NCI-H1105 (cell line): Measurements from ENCODE around the gene ENDOU.

Experiments
- DNase-seq: peaks from one replicate; lab custom pipeline; 2025; lab: John Stamatoyannopoulos, UW

Gene ENDOU

GRCh38 chr12:47717443-47718193 is 7.7 kb downstream of the ENDOU start:
- DNase-seq, result peak; percentile 14

GRCh38 chr12:47717046-47717442 is 8.2 kb downstream of the ENDOU start:
- no peak for DNase-seq

GRCh38 chr12:47715877-47716548 is 9.3 kb downstream of the ENDOU start:
- DNase-seq, result no peak

- peak; percentile 85 for DNase-seq
These were observed 9.9 kb downstream of the ENDOU start for GRCh38 chr12:47715393-47715876.

GRCh38 chr12:47714826-47715386 is 10.4 kb downstream of the ENDOU start:
- DNase-seq, result no peak

GRCh38 chr12:47712171-47712570 is 13.1 kb downstream of the ENDOU start:
- DNase-seq, result no peak

- no peak for DNase-seq
These were observed 13.8 kb downstream of the ENDOU start for GRCh38 chr12:47711448-47711847.

- no peak for DNase-seq
These were observed 15.0 kb downstream of the ENDOU start for GRCh38 chr12:47710278-47710677.

GRCh38 chr12:47709671-47710070 is 15.6 kb downstream of the ENDOU start:
- DNase-seq, result no peak

GRCh38 chr12:47709237-47709636 is 16.1 kb downstream of the ENDOU start:
- no peak for DNase-seq

- DNase-seq, result no peak
These were observed 17.3 kb downstream of the ENDOU start for GRCh38 chr12:47707905-47708543.

- DNase-seq, result no peak
These were observed 17.9 kb downstream of the ENDOU start for GRCh38 chr12:47707355-47707754.

GRCh38 chr12:47705566-47706425 is 19.5 kb downstream of the ENDOU start, which contains the start of gene RPAP3:
Gene RPAP3 (minus strand): TSS chr12:47706030. CDS start chr12:47702840, 3,190 bp downstream.
- peak; percentile 96 for DNase-seq

- no peak for DNase-seq
These were observed 20.1 kb downstream of the ENDOU start for GRCh38 chr12:47705229-47705565.

- no peak for DNase-seq
These were observed 20.6 kb downstream of the ENDOU start for GRCh38 chr12:47704719-47705118.

- no peak for DNase-seq
These were observed 25.0 kb downstream of the ENDOU start for GRCh38 chr12:47700263-47700662.

- DNase-seq, result no peak
These were observed 26.7 kb downstream of the ENDOU start for GRCh38 chr12:47698631-47699030.

- DNase-seq, result no peak
These were observed 27.2 kb downstream of the ENDOU start for GRCh38 chr12:47698055-47698454.

- no peak for DNase-seq
These were observed 36.1 kb downstream of the ENDOU start for GRCh38 chr12:47689215-47689614.

GRCh38 chr12:47687636-47688035 is 37.7 kb downstream of the ENDOU start:
- DNase-seq, result no peak

- DNase-seq, result no peak
These were observed 38.5 kb downstream of the ENDOU start for GRCh38 chr12:47686645-47687240.
